Fibroblast of villous mesenchyme (primary cell): ENCODE data around the gene RASSF8. TPM values are rescaled to one million over a fixed set of nuclear protein-coding genes. Genes with fewer than 3 reads are reported as not detected.

Experiments used
- DNase-seq: peaks from one replicate; pipeline ENCODE4 v3.0.0-alpha.2; 2010; ENCODE audit warnings: low read depth
- H3K4me3 ChIP-seq: 2 replicates; pipeline ENCODE4 v1.5.1; 2011; ENCODE audit warnings: low read depth, mild to moderate bottlenecking, low read length
- CTCF ChIP-seq: IDR thresholded peaks from 2 replicates; pipeline ENCODE4 v1.5.1; 2012; ENCODE audit warnings: low read depth, mild to moderate bottlenecking, low read length; ENCODE audit not compliant: insufficient read depth
- total RNA-seq: library from RNA; depleted of rRNA; stranded (reverse); fragments of >200 nt; gene quantifications from 2 replicates; pipeline ENCODE4 v1.2.3, GENCODE V29; 2012

RASSF8 gene
- total RNA-seq, 1 donor, result 127 TPM

- H3K4me3 ChIP-seq, result no peak overlapping the region
- no peak for TF ChIP-seq CTCF
- DNase-seq, result no peak
These were observed 21.1 kb downstream of the RASSF8 start for GRCh38 chr12:25979563-25979962.

GRCh38 chr12:25980035-25980434 is 21.6 kb downstream of the RASSF8 start:
- no peak overlapping the region for H3K4me3 ChIP-seq
- no peak for TF ChIP-seq CTCF
- no peak for DNase-seq

- no peak for DNase-seq
- no peak for TF ChIP-seq CTCF
- no peak overlapping the region for H3K4me3 ChIP-seq
These were observed 23.1 kb downstream of the RASSF8 start for GRCh38 chr12:25981597-25981996.

GRCh38 chr12:25982416-25982815 is 23.9 kb downstream of the RASSF8 start:
- H3K4me3 ChIP-seq, result no peak overlapping the region
- no peak for DNase-seq
- TF ChIP-seq CTCF, result no peak

- DNase-seq, result no peak
- H3K4me3 ChIP-seq, result no peak overlapping the region
- no peak for TF ChIP-seq CTCF
These were observed 25.1 kb downstream of the RASSF8 start for GRCh38 chr12:25983625-25984024.

GRCh38 chr12:25984759-25985158 is 26.3 kb downstream of the RASSF8 start:
- no peak for TF ChIP-seq CTCF
- no peak for DNase-seq
- H3K4me3 ChIP-seq, result no peak overlapping the region

- TF ChIP-seq CTCF, result no peak
These were observed 27.1 kb downstream of the RASSF8 start for GRCh38 chr12:25985316-25986175.

More at GRCh38 chr12:25985316-25986175, 27.1 kb downstream of the RASSF8 start:
- H3K4me3 ChIP-seq, result no peak overlapping the region
- no peak for DNase-seq
